T-cell (primary cell): ENCODE data around the gene TFEB. TPM values are rescaled to one million over a fixed set of nuclear protein-coding genes. Genes with fewer than 3 reads are reported as not detected.

Source experiments
- ATAC-seq, 4 experiments: fragments of 200-7000 bp in 3 of 4; fragments of 150-1000 bp in 1 of 4; cut with Tn5 transposase; replicated peaks in 1 of 4; 1 replicate in 3 of 4; 2 replicates in 1 of 4; pipeline ENCODE4 v1.10.0; 2021; ENCODE audit warnings: moderate library complexity in 3 of 4, mild to moderate bottlenecking in 2 of 4, moderate number of reproducible peaks in 1 of 4
- CTCF ChIA-PET, 2 donors: fragments of 300-600 bp; sonication (Branson Sonifier 250); formaldehyde crosslinking; loops; one replicate each; lab custom pipeline; 2022; ENCODE audit warnings: antibody characterized with exemption in 2 of 2; lab: Charles Lee
- POLR2A ChIA-PET, 2 donors: fragments of 300-600 bp; sonication (Branson Sonifier 250); formaldehyde crosslinking; loops; one replicate each; lab custom pipeline; 2022; ENCODE audit warnings: antibody characterized with exemption in 2 of 2; lab: Charles Lee
- DNase-seq, 35 experiments: peaks; one replicate each; pipeline versions ENCODE4 v3.0.0 to v3.0.0-alpha.2; 2013 to 2023
- H3K27ac ChIP-seq: one replicate; pipeline ENCODE4 v1.5.1; 2013; ENCODE audit warnings: low read length
- H3K27me3 ChIP-seq, 2 experiments: replicated peaks in 1 of 2; 1 replicate in 1 of 2; 2 replicates in 1 of 2; pipeline versions ENCODE4 v1.6.1 to v1.7.0; 2013; ENCODE audit warnings: low read length in 1 of 2, mixed read lengths in 1 of 2; ENCODE audit not compliant: control insufficient read depth in 2 of 2, insufficient read depth in 2 of 2; ENCODE audit errors: extremely low read depth in 1 of 2
- H3K36me3 ChIP-seq, 2 donors: 1 replicate in 1 of 2; 2 replicates in 1 of 2; pipeline versions ENCODE4 v1.6.1 to v1.7.0; 2013; ENCODE audit warnings: low read length in 1 of 2; ENCODE audit not compliant: control insufficient read depth in 2 of 2, insufficient read depth in 1 of 2; ENCODE audit errors: extremely low read depth in 1 of 2
- H3K4me1 ChIP-seq, 2 experiments: 1 replicate in 1 of 2; 2 replicates in 1 of 2; pipeline versions ENCODE4 v1.6.1 to v1.7.0; 2013; ENCODE audit warnings: low read length in 2 of 2, mixed read lengths in 1 of 2; ENCODE audit not compliant: insufficient read depth in 2 of 2, control insufficient read depth in 1 of 2; ENCODE audit errors: extremely low read depth in 1 of 2
- H3K4me3 ChIP-seq, 2 donors: 1 replicate in 1 of 2; 2 replicates in 1 of 2; pipeline versions ENCODE4 v1.5.1 to v1.7.0; 2013; ENCODE audit warnings: mild to moderate bottlenecking in 2 of 2, low read length in 1 of 2, moderate library complexity in 1 of 2; ENCODE audit not compliant: control insufficient read depth in 1 of 2; ENCODE audit errors: extremely low read depth in 1 of 2
- H3K9me3 ChIP-seq: 2 replicates; pipeline ENCODE4 v1.7.0; 2013
- H3K27ac Mint-ChIP-seq, 2 donors: one replicate each; pipeline ENCODE4 v1.8.0; 2020 to 2021; ENCODE audit warnings: mild to moderate bottlenecking in 2 of 2, mixed read lengths in 2 of 2
- H3K27me3 Mint-ChIP-seq, 2 donors: one replicate each; pipeline ENCODE4 v1.8.0; 2021 to 2022; ENCODE audit warnings: mixed read lengths in 2 of 2
- H3K36me3 Mint-ChIP-seq: one replicate; pipeline ENCODE4 v1.8.0; 2021; ENCODE audit warnings: mixed read lengths
- H3K4me1 Mint-ChIP-seq, 3 donors: one replicate each; pipeline ENCODE4 v1.8.0; 2020 to 2022; ENCODE audit warnings: mixed read lengths in 3 of 3, mild to moderate bottlenecking in 1 of 3
- H3K4me3 Mint-ChIP-seq, 3 donors: one replicate each; pipeline ENCODE4 v1.8.0; 2020 to 2022; ENCODE audit warnings: mild to moderate bottlenecking in 3 of 3, mixed read lengths in 3 of 3, moderate library complexity in 3 of 3
- H3K9me3 Mint-ChIP-seq, 3 donors: one replicate each; pipeline ENCODE4 v1.8.0; 2020 to 2022; ENCODE audit warnings: mixed read lengths in 3 of 3
- WGBS: methylation state at CpG from one replicate; pipeline ENCODE4 v1.1.5; 2013; ENCODE audit warnings: missing lambda C conversion rate; ENCODE audit not compliant: insufficient coverage; 5-methylcytosine and 5-hydroxymethylcytosine counted together
- total RNA-seq, 35 experiments: library from RNA in 6 of 35; stranded (reverse) in 6 of 35; fragments of 120-200 nt in 1 of 35; gene quantifications; one replicate each; pipeline versions ENCODE4 v1.2.1 to v1.2.4 and lab custom pipeline; 2013 to 2026

Gene TFEB
- total RNA-seq, 5 donors from 2014 or later (not counting 1 experiment from before 2014, with no cell fraction given), result 18.9 to 28.1 (median 19.5) TPM

GRCh38 chr6:41779788-41780550, 44.6 kb upstream of the TFEB start, which contains the start of gene FRS3:
FRS3 (minus strand) TSS chr6:41779900; CDS start chr6:41776987, 2,913 bp downstream.
- Mint-ChIP-seq H3K4me1 (peaks cover 14 to 28% (median 16%) of the 10 kb centered on the region in 3 donors), H3K9me3 (no peaks in the 10 kb centered on the region), H3K36me3 (peaks cover 3% of the 10 kb centered on the region), H3K27me3 (peaks cover 5% of the 10 kb centered on the region in 2 donors), H3K27ac (peak within 1 kb of the TSS; percentile 66 to 80), H3K4me3 (peak within 1 kb of the TSS; percentile 82 to 86 (median 85))
- H3K4me3 ChIP-seq, result peak within 1 kb of the TSS; percentile 67 to 92
- H3K27me3 ChIP-seq, result peaks cover 0 to 21% of the 10 kb centered on the region in 2 experiments
- H3K36me3 ChIP-seq, result peaks cover 4 to 7% of the 10 kb centered on the region in 2 donors
- no peaks in the 10 kb centered on the region for H3K9me3 ChIP-seq
- peak; percentile 90 to 100 (median 97) for DNase-seq
- 0% methylated on average over 72 of the region's 73 CpGs for WGBS
- ChIA-PET POLR2A (no interaction called here), CTCF (interaction anchor here in 1 of 2 donors (0.7 to 1.7 kb wide), 7 partner anchors 45 to 768 kb away, joined by 3 to 6 read pairs (median 4); partner anchors contain the start of genes BYSL and MED20)
- no peak within 1 kb of the TSS for H3K27ac ChIP-seq
- H3K4me1 ChIP-seq, result peaks cover 8 to 23% of the 10 kb centered on the region in 2 experiments
- peak; percentile 95 to 99 (median 97) for ATAC-seq

- DNase-seq (peak in 1 of 35 experiments; percentile 3), ATAC-seq (peak in 1 of 4 experiments; percentile 1)
- Histone ChIP-seq H3K9me3 (no peaks in the 10 kb centered on the region), H3K27me3 (peaks cover 0 to 21% of the 10 kb centered on the region in 2 experiments), H3K27ac (no peak overlapping the region), H3K4me1 (peaks cover 8 to 23% of the 10 kb centered on the region in 2 experiments), H3K4me3 (peak overlapping the region; percentile 46 to 48), H3K36me3 (peaks cover 9 to 13% of the 10 kb centered on the region in 2 donors)
- 12% methylated on average over 16 of the region's 16 CpGs for WGBS
- CTCF ChIA-PET, result interaction anchor here in 1 of 2 donors (0.7 to 1.7 kb wide), 7 partner anchors 45 to 768 kb away, joined by 3 to 6 read pairs (median 4); partner anchors contain the start of genes BYSL and MED20
- H3K36me3 Mint-ChIP-seq, result peaks cover 9% of the 10 kb centered on the region
- H3K27me3 Mint-ChIP-seq, result peaks cover 5% of the 10 kb centered on the region in 2 donors
- H3K27ac Mint-ChIP-seq, result peak overlapping the region; percentile 66 to 80
- peaks cover 14 to 24% (median 16%) of the 10 kb centered on the region in 3 donors for H3K4me1 Mint-ChIP-seq
- no peaks in the 10 kb centered on the region for H3K9me3 Mint-ChIP-seq
- H3K4me3 Mint-ChIP-seq, result peak overlapping the region; percentile 77 to 86 (median 85)
- POLR2A ChIA-PET, result no interaction called here
These were observed 43.9 kb upstream of the TFEB start for GRCh38 chr6:41779336-41779735.

GRCh38 chr6:41778895-41779294, 43.5 kb upstream of the TFEB start:
- Mint-ChIP-seq H3K4me3 (peak overlapping the region; percentile 77 to 86 (median 85)), H3K9me3 (no peaks in the 10 kb centered on the region), H3K27ac (peak overlapping the region; percentile 66 to 80), H3K4me1 (peaks cover 14 to 23% (median 16%) of the 10 kb centered on the region in 3 donors), H3K36me3 (peaks cover 13% of the 10 kb centered on the region), H3K27me3 (peaks cover 5% of the 10 kb centered on the region in 2 donors)
- Histone ChIP-seq H3K27me3 (peaks cover 0 to 21% of the 10 kb centered on the region in 2 experiments), H3K36me3 (peaks cover 9 to 17% of the 10 kb centered on the region in 2 donors), H3K27ac (no peak overlapping the region), H3K4me1 (peaks cover 8 to 23% of the 10 kb centered on the region in 2 experiments), H3K9me3 (no peaks in the 10 kb centered on the region), H3K4me3 (no peak overlapping the region)
- no CpG with 5 or more reads among the region's 6 CpGs for WGBS
- ChIA-PET POLR2A (no interaction called here), CTCF (interaction anchor here (0.6 to 0.9 kb wide), 5 partner anchors 8 to 694 kb away, joined by 3 to 5 read pairs (median 3); partner anchors contain the start of genes BYSL (in 1 of the 2), MED20 (in 1 of the 2) and TOMM6 (in 1 of the 2))
- no peak for ATAC-seq
- no peak for DNase-seq

GRCh38 chr6:41777551-41778285, 42.3 kb upstream of the TFEB start:
- Histone ChIP-seq H3K4me1 (peaks cover 8 to 23% of the 10 kb centered on the region in 2 experiments), H3K27ac (no peak overlapping the region), H3K9me3 (no peaks in the 10 kb centered on the region), H3K4me3 (no peak overlapping the region), H3K27me3 (peaks cover 0 to 18% of the 10 kb centered on the region in 2 experiments), H3K36me3 (peaks cover 13 to 17% of the 10 kb centered on the region in 2 donors)
- Mint-ChIP-seq H3K27ac (no peak overlapping the region), H3K27me3 (peaks cover 5% of the 10 kb centered on the region in 2 donors), H3K4me1 (peaks cover 14 to 23% (median 16%) of the 10 kb centered on the region in 3 donors), H3K9me3 (no peaks in the 10 kb centered on the region), H3K36me3 (peaks cover 13% of the 10 kb centered on the region), H3K4me3 (peak overlapping the region in 2 of 3 donors; percentile 21 to 85)
- DNase-seq (no peak), ATAC-seq (no peak)
- ChIA-PET CTCF (interaction anchor here in 1 of 2 donors (0.6 to 1.8 kb wide), 5 partner anchors 9 to 689 kb away, joined by 3 to 4 read pairs (median 4); partner anchors contain the start of gene TOMM6), POLR2A (no interaction called here)
- WGBS, result no CpG with 5 or more reads among the region's 5 CpGs

GRCh38 chr6:41775293-41775882, 40.0 kb upstream of the TFEB start:
- Histone ChIP-seq H3K27me3 (peaks cover 0 to 3% of the 10 kb centered on the region in 2 experiments), H3K4me1 (peaks cover 5 to 13% of the 10 kb centered on the region in 2 experiments), H3K36me3 (peaks cover 15 to 34% of the 10 kb centered on the region in 2 donors), H3K4me3 (no peak overlapping the region), H3K9me3 (no peaks in the 10 kb centered on the region), H3K27ac (no peak overlapping the region)
- Mint-ChIP-seq H3K27me3 (peaks cover 0 to 1% of the 10 kb centered on the region in 2 donors), H3K27ac (no peak overlapping the region), H3K9me3 (no peaks in the 10 kb centered on the region), H3K4me3 (no peak overlapping the region), H3K36me3 (peaks cover 24% of the 10 kb centered on the region), H3K4me1 (peaks cover 8 to 13% (median 10%) of the 10 kb centered on the region in 3 donors)
- 100% methylated on average over 3 of the region's 13 CpGs for WGBS
- POLR2A ChIA-PET, result no interaction called here
- ATAC-seq (no peak), DNase-seq (no peak)
- CTCF ChIA-PET, result interaction anchor here (0.5 to 0.6 kb wide), 2 partner anchors 389 to 395 kb away, joined by 3 to 4 read pairs; no protein-coding TSS in a partner anchor
